B cell (primary cell): ENCODE measurements around the gene MBOAT1.

Experiments used
- EZH2 ChIP-seq: IDR thresholded peaks from 2 replicates; pipeline ENCODE4 v1.6.1; 2012; ENCODE audit warnings: borderline replicate concordance, low read depth, mild to moderate bottlenecking, moderate library complexity, low read length; ENCODE audit not compliant: insufficient read depth, poor library complexity, severe bottlenecking
- TF ChIP-seq, protein P1 (sequence below): fragments of 200-600 bp; IDR thresholded peaks from one replicate; pipeline ENCODE4 v1.8.0; 2022; ENCODE audit warnings: antibody characterized with exemption, mild to moderate bottlenecking

DNA sequence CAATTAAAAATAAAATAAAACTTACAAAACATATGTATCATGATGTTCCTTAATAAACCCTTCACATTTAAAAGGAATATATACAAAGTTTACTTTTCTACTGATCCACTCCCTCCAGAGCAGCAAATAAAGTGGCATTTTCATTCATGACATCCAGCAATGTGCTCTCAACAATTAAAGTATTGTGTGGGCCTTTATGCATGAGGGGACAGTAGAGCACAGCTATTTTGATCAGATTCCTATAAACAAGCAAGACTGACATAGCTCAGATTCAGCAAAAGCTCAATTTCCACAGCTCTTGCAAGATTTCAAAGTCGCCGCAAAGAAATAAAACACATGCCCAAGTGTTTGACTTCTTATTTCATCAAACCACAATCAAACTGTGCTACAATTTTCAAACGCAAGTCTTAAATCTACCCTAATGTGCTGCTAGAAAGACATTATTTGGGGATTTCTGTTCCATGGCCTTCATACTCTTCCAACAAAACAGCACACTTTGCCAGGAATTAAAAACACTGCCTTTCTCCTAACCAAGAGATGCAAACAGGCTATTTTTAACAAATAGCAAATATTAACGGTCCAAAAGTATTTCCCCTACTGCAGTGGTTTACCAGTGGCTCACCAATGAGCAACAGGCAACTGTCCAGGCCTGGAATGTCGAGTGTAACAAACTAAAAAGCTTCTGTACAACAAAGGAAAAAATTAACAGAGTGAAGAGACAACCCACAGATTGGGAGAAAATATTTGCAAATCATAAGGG, 52.3 kb downstream of the MBOAT1 start:
- no peak for TF ChIP-seq EZH2
- TF ChIP-seq, protein P1, sequence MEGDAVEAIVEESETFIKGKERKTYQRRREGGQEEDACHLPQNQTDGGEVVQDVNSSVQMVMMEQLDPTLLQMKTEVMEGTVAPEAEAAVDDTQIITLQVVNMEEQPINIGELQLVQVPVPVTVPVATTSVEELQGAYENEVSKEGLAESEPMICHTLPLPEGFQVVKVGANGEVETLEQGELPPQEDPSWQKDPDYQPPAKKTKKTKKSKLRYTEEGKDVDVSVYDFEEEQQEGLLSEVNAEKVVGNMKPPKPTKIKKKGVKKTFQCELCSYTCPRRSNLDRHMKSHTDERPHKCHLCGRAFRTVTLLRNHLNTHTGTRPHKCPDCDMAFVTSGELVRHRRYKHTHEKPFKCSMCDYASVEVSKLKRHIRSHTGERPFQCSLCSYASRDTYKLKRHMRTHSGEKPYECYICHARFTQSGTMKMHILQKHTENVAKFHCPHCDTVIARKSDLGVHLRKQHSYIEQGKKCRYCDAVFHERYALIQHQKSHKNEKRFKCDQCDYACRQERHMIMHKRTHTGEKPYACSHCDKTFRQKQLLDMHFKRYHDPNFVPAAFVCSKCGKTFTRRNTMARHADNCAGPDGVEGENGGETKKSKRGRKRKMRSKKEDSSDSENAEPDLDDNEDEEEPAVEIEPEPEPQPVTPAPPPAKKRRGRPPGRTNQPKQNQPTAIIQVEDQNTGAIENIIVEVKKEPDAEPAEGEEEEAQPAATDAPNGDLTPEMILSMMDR: no peak
